ENCODE results near the gene PXDN. TPM values are rescaled to one million over a fixed set of nuclear protein-coding genes. Genes with fewer than 3 reads are reported as not detected.

The PXDN gene
- total RNA-seq, 4 donors from 2014 or later = 7.0 to 9.5 (median 9.4) TPM

DNA sequence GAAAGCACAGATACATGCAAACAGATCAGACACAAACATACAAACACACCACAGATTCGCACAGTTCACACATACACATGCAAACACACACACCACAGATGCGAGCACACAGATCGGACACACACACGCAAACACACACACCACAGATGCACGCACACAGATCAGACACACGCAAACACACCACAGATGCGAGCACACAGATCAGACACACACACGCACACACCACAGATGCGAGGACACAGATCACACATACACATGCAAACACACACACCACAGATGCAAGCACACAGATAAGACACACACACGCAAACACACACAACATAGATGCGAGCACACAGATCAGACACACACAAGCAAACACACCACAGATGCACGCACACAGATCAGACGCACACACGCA, 149.0 kb downstream of the PXDN start:
- Histone ChIP-seq H3K4me1 (peaks cover 17% of the 10 kb centered on the region), H3K9me3 (no peaks in the 10 kb centered on the region), H3K27me3 (peaks cover 8% of the 10 kb centered on the region), H3K36me3 (no peaks in the 10 kb centered on the region), H3K4me3 (no peak overlapping the region), H3K27ac (no peak overlapping the region)
- no peak for DNase-seq (ENCODE audit: low spot score in 2 of 2)
- TF ChIP-seq POLR2A (IDR thresholded peaks at IDR 0.05) = no peak
- TF ChIP-seq POLR2AphosphoS5 (IDR thresholded peaks at IDR 0.05) = no peak
- TF ChIP-seq, protein P1, sequence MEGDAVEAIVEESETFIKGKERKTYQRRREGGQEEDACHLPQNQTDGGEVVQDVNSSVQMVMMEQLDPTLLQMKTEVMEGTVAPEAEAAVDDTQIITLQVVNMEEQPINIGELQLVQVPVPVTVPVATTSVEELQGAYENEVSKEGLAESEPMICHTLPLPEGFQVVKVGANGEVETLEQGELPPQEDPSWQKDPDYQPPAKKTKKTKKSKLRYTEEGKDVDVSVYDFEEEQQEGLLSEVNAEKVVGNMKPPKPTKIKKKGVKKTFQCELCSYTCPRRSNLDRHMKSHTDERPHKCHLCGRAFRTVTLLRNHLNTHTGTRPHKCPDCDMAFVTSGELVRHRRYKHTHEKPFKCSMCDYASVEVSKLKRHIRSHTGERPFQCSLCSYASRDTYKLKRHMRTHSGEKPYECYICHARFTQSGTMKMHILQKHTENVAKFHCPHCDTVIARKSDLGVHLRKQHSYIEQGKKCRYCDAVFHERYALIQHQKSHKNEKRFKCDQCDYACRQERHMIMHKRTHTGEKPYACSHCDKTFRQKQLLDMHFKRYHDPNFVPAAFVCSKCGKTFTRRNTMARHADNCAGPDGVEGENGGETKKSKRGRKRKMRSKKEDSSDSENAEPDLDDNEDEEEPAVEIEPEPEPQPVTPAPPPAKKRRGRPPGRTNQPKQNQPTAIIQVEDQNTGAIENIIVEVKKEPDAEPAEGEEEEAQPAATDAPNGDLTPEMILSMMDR (IDR thresholded peaks at IDR 0.05) = no peak
- 90% methylated on average over 14 of the region's 14 CpGs for WGBS

DNA sequence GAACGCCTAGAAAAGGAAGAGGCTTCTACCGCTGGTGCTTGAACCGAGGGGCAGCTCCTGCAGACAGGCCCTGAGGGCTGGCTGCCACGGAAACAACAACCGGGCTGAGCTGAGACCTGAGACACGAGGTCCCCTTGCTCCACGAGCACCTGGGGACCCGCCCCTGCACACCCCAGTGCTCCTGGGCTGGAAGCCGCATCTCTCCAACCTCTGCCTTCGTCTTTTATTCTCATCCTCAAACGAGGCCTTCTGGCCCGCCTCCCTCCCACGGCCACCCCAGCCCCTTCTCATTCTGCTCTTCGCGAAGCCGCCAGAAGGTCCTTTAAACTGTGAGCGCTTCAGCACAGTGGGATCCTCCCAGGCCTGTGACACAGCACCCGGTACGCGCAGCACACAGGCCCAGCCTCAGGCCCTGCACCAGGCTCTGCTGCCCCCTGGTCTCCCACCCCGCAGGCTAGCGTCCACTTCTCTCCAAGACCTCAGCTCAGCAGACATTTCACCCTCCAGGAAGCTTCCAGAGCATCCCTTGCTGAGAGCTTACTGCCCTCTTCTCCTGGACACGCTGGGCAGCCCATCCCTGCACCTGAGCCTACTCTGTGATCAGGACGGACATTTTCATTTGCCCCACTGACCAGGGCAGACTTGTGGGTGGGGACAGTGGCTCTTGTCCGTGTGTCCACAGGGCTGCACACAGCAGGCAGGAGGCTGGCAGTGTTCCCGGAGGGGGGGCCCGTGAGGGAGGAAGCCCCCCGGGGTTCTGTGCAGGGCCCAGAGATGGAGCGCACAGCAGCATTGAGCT, 149.7 kb downstream of the PXDN start:
- Histone ChIP-seq H3K27me3 (peaks cover 8% of the 10 kb centered on the region), H3K27ac (no peak overlapping the region), H3K4me1 (peaks cover 17% of the 10 kb centered on the region), H3K36me3 (no peaks in the 10 kb centered on the region), H3K9me3 (no peaks in the 10 kb centered on the region), H3K4me3 (no peak overlapping the region)
- no peak for DNase-seq (ENCODE audit: low spot score in 2 of 2)
- TF ChIP-seq POLR2A (IDR thresholded peaks at IDR 0.05) = no peak
- no peak for TF ChIP-seq POLR2AphosphoS5 (IDR thresholded peaks at IDR 0.05)
- no peak for TF ChIP-seq EP300 (IDR thresholded peaks at IDR 0.05)
- TF ChIP-seq, protein P1 (IDR thresholded peaks at IDR 0.05) = no peak
- 82% methylated on average over 26 of the region's 29 CpGs for WGBS

DNA sequence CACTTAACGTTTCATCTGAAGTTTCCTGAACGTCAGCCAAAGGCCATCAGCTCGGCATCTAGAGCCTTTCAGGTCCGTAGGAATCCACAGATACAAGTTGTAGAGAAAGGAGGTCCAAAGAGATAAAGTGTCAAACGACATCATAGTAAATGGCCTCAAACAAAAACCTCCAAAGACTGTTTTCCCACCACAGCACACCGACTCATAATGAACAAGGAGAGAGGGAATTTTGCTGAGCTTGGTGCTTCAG, 150.3 kb downstream of the PXDN start:
- 31% methylated on average over 6 of the region's 6 CpGs for WGBS

DNA sequence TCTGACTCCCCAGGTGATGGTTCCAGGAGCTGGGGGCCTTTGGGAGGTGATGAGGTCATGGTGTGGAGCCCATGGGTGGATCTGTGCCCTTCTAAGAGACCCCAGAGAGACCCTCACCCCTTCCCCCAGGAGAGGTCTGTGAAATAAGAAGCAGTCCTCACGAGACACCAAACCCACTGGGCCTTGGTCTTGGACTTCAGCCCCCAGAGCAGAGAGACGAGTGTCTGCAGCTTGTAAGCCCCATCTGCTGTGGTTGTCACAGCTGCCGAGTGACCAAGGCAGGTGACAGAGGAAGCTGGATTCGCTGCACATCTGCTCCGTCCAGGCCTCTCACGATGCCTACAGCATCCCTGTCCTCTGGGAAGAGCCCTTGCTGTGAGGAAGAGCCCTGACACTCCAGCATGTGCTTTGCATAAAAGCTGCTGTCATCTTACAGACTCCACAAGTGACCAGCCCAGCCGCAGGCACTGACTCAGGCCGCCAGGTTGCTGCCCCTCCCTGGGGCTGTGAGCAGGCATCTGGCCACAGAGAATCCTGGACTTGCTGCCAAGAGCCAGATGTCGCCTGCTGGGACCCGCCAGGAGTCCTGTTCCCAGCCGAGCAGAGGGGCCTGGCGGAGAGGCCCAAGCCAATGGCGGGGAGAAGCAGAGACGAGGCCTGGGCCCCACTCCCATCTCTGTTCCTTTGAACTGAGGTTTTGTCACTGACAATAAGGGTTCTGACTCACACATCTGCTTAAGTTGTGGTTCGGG, 150.8 kb downstream of the PXDN start:
- no peak overlapping the region for H3K4me3 ChIP-seq
- H3K36me3 ChIP-seq = no peaks in the 10 kb centered on the region
- peaks cover 14% of the 10 kb centered on the region for H3K27me3 ChIP-seq
- DNase-seq (ENCODE audit: low spot score in 2 of 2) = no peak
- TF ChIP-seq EP300 (IDR thresholded peaks at IDR 0.05) = no peak
- no peak for TF ChIP-seq POLR2AphosphoS5 (IDR thresholded peaks at IDR 0.05)
- TF ChIP-seq, protein P1 (IDR thresholded peaks at IDR 0.05) = no peak
- no peak for TF ChIP-seq POLR2A (IDR thresholded peaks at IDR 0.05)
- peaks cover 17% of the 10 kb centered on the region for H3K4me1 ChIP-seq
- no peaks in the 10 kb centered on the region for H3K9me3 ChIP-seq
- WGBS = 12% methylated on average over 3 of the region's 15 CpGs
- H3K27ac ChIP-seq = peak overlapping the region; percentile 34

More for the DNA sequence above, 150.3 kb downstream of the PXDN start:
- Histone ChIP-seq H3K9me3 (no peaks in the 10 kb centered on the region), H3K27ac (peak overlapping the region; percentile 34), H3K27me3 (peaks cover 12% of the 10 kb centered on the region), H3K36me3 (no peaks in the 10 kb centered on the region), H3K4me1 (peaks cover 17% of the 10 kb centered on the region), H3K4me3 (no peak overlapping the region)
- no peak for DNase-seq (ENCODE audit: low spot score in 2 of 2)
- TF ChIP-seq, protein P1 (IDR thresholded peaks at IDR 0.05) = no peak
- no peak for TF ChIP-seq EP300 (IDR thresholded peaks at IDR 0.05)
- TF ChIP-seq POLR2AphosphoS5 (IDR thresholded peaks at IDR 0.05) = no peak
- no peak for TF ChIP-seq POLR2A (IDR thresholded peaks at IDR 0.05)

All from suprapubic skin (tissue), 4 donors.